CD4-positive, alpha-beta T cell treated with Interleukin-4 for 4 hours (primary cell): ENCODE data around the gene TUBG2.
A peak's percentile ranks its signal among the peaks of the same experiment; 100 is the strongest.

Experiments
- DNase-seq: peaks from one replicate; pipeline ENCODE4 v3.0.0-alpha.2; 2020

TUBG2 gene

DNA sequence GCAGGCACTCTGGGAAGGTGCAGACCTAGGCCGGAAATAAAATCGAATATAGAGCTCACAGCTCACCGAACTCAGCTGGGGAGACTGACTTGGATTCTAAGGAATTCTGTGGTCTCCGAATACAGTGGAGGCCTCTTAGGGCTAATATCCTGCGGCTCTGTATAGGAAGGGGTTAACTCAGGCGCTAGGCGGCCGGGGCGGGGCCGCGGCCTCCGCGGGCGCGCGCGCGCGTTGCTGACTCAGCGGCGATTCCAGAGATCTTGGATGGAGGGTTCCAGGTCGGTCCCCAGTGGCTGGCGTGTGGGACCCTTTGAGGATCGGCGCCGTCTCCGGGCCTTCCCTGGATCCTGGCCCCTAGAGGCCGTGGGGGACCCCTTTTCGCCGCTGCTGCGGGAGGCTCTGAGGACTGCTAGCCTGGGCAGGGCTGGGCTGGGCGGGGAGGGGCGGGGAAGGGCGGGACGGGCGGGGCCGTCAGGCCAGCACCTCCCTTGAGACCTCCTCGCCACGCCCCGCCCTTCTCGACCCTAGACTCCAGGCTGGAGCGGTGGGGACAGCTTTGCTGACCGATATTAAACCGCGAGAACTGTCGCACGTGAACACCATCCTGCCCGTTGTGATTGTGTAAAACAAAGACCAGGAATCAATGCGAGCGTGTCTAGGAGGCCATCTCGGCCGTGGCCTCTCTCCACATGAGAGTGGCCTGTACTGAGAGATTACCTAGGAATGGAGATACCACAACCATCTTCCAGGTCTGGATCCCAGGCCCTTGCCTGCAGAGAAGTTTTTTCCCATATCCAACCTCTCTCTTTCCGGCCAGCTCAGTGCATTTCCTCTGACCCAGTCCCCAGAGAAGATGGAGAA is 19.1 kb downstream of the TUBG2 start:
- peak; percentile 67 for DNase-seq

DNA sequence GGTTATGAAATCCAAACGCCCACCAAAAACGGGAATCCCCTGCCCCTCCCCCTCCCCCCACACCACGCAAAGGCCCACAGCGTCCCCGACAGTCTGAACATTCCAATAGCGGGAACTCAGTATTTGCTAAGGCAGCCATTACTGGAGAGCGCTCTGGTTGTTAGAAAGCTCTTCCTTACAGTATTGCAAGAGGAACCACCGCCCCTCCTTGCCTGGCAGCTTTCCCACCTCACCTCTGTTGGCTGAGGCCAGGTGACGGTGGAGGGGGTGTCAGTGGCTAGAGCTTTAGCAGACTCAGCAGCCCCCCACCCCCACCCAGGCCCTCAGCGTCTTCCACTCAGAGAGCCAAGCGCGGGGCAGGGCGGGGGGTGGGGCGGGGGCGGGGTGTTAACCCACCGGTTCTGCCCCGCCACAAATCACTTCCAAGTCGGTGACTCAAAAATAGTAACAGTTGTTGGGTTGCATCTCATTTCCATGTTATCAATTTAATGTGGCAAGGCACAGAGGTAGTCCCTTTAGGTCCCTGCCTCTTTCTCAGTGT is 19.9 kb downstream of the TUBG2 start:
- DNase-seq = peak; percentile 42

DNA sequence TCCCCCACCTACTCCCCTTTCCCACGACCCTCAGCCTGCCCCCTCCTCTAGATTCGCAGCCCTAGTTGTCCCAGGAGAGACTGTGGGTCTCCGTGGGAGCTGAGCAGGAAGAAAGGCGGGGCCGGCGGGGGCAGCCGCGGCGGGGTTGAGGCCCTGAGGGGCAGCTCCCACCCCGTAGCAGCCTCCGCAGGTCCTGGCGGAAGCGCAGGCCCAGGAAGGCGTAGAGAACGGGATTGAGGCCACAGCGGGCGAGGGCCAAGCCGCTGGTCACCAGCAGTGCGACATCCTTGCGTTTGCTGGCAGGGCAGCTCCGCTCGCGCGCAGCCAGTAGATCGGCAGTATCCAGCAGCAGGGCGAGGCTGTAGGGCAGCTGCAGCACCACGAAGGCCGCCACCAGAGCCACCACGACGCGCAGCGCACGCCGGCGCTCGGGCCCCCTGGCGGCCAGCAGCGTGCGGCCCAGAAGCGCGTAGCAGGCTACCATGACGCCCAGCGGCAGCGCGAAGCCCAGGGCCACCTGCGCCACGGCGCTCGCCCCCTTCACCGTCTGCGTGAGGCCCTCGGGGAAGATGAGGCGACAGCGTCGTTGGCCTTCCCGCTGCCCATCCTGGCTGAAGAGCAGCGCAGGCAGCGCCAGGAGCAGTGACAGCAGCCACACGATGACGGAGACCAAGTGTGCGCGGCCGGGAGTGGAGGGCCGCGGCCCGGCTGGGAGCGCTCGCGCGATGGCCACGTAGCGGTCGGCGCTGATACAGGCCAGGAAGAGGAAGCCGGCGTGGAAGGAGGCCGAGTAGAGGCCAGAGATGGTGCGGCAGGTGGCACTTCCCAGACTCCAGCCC is 20.6 kb downstream of the TUBG2 start:
- peak; percentile 70 for DNase-seq

DNA sequence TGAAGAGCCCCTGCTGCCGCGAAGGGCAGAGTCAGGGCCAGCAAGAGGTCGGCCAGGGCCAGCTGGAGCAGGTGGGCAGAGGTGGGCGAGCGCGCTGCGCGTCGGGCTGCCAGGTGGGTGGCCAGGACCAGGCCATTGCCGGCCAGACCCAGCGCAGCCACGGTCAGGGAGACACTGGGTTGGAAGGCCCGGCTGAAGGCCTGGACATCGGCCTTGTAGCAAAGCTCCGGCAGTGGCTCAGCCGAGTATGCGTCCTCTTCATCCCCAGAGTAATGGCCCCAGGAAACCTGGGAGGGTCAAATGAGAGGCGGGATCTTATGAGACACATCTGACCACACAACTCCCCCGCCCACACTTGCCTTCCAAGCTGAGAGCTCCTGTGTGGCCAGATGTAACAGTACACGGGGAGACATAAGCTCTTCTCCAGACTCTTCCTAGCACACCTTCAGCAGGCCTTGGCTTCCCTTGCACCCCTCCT is 21.3 kb downstream of the TUBG2 start:
- DNase-seq = no peak

DNA sequence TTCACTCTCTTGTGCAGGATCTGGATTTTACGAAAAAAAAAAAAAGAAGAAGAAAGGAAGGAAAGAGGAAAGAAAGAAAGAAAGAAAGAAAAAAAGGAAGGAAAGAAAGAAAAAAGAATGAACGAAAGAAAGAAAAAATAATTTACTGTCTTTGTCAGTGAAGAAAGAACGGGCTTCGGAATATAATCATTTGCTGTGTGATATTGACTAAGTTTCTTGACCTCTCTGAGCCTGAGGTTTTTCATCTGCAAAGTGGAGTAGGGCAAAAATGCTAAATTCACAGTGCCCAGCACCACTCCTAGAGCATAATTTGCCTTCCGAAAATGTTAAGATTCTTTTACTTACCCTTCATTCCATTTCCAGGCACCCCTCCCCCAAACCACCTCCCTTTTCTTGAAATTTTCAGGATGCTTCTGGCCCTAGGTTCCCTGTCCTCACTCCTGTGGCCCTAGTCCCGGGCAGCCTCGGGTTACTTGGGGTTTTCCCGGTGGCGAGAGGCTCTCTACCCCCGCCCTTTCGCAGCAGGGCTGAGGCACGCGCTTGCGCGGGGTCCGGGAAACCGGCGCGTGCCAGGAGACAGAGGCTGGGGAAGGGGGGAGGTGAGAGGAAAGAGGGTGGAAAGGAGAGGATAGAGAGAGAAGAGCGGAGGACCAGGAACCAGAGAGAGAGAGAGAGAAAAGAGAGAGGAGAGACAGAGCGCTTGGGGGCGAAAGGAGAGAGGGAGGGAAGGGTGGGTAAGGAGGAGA is 23.1 kb downstream of the TUBG2 start, which contains the start of gene CNTNAP1:
Gene CNTNAP1 (plus strand): TSS at position 556 of the 746 bp plus-strand sequence. CDS start 299 bp downstream, outside the sequence.
- no peak for DNase-seq

DNA sequence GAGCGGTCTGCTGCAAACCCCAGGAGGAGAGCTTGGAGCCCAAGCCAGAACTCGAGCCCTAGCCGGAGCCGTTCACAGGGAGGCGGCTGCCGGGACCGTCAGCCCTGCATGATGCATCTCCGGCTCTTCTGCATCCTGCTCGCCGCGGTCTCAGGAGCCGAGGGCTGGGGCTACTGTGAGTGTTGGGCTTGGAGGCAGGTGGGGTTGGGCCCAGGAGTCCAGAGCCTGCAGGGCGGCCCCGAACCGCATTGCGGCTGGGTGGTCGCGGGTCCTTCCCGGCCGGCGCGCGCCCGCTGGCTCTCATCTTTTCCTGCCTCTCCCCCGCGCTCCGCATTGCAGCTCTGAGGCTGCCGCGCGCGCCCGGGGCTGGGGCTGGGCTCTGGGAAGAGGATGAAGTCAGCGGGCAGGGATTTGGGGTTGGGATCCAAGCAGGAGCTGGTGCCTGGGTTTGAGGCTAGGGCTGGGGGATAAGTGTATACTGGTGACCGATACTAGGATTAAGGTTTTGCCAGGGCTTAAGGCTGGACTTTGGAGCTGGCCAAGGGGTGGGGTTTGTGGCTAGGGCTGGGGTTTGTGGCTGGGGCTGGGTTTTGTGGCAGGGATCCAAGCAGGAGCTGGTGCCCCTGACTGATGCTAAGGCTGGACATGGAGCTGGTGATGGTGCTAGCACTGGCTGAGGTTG is 23.8 kb downstream of the TUBG2 start:
- no peak for DNase-seq

DNA sequence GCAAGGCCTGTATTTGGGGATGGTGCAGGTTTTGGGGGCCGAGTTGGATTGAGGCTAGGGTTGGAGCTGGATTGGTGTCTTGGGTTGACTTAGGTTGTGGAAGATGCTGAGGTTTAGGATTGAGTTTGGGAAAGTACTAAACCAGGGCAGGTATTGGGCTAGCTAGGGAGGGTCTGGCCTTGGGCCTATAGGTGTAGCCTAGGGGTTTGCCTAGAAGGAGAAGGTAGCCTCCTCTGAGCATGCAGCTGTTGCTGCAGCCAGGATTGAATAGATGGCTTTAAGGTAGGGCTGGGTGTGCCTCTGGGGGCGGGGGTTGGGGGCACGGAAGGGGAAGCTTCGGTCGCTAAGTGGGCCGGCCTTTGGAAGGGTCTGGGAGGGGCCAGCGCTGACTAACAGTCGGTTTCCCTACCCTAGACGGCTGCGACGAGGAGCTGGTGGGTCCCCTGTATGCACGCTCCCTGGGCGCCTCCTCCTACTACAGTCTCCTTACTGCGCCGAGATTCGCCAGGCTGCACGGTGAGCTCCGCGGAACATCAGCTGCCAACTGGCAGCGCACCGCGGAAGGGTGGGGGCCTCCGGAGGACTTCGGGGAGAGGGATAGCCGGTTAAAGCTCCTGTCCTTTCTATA is 24.4 kb downstream of the TUBG2 start:
- DNase-seq = no peak

DNA sequence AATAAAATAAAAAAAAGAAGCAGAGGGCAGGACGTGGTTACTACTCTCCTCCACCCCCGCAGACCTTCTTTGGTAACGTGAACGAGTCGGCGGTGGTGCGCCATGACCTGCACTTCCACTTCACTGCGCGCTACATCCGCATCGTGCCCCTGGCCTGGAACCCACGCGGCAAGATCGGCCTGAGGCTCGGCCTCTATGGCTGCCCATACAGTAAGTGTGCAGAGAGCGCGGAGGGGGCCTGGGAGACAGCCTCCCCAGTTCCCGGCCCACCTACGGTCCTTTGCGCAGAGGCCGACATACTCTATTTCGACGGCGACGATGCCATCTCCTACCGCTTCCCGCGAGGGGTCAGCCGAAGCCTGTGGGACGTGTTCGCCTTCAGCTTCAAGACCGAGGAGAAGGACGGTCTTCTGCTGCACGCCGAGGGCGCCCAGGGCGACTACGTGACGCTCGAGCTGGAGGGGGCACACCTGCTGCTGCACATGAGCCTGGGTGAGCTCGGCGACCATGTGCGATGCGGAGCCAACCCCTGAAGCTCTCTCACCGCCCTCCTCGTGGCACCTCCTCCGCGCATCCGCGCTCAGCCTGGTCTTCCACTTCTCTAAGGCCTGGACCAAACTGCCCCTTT is 26.0 kb downstream of the TUBG2 start:
- DNase-seq = no peak

DNA sequence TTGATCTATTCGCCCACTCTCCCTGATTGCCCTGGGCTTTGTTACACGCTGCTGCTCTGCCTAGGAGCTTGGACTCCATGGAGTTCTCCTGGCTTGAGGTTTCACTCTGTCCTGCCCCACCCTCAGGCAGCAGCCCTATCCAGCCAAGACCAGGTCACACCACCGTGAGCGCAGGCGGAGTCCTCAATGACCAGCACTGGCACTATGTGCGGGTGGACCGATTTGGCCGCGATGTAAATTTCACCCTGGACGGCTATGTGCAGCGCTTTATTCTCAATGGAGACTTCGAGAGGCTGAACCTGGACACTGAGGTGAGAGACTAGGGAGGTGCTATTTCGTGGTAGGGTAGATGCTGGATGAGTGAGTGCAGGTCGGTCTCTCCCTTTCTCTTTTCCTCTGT is 26.7 kb downstream of the TUBG2 start:
- DNase-seq = no peak

DNA sequence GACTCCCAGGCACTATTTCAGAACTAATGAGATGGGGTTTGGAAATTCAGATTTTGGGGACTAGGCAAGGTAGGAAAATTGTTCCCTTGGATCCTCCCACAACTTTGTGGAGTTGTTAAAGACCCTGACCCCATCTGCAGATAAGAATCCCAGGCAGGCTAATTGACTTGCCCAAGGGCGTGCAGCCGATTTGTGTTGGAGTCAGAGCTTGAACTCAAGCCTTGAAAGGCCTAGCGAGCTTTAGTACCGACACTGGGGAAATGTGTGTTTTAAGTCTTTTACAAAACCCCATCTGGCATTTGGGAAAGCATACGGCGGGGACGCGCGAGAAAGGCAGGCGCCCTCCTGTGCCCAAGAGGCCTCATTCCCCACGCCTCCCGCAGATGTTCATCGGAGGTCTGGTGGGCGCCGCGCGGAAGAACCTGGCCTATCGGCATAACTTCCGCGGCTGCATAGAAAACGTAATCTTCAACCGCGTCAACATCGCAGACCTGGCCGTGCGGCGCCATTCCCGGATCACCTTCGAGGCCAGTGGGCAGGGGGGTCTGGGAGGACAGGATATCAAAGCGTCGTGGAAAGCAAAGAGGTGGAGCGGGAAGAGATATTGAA is 27.5 kb downstream of the TUBG2 start:
- no peak for DNase-seq

DNA sequence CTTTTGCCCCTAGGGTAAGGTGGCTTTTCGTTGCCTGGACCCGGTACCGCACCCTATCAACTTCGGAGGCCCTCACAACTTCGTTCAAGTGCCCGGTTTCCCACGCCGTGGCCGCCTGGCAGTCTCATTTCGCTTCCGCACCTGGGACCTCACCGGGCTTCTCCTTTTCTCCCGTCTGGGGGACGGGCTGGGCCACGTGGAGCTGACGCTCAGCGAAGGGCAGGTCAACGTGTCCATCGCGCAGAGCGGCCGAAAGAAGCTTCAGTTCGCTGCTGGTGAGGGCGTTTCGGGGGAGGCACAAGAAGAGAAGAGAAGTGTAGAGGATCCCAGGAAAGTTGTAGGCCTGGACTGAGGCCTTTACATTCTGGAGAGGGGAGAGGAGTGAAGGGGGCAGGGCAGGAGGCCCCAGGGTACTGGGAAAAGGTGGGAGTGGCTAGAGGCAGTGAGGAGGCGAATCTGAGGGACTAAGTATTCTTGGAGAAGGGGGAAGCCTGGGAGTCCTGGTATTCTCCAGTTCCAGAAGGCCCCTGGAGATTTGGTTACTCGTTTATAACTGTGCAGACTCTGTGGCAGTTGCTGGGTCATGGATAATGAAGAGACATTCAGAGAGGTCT is 28.7 kb downstream of the TUBG2 start:
- no peak for DNase-seq

DNA sequence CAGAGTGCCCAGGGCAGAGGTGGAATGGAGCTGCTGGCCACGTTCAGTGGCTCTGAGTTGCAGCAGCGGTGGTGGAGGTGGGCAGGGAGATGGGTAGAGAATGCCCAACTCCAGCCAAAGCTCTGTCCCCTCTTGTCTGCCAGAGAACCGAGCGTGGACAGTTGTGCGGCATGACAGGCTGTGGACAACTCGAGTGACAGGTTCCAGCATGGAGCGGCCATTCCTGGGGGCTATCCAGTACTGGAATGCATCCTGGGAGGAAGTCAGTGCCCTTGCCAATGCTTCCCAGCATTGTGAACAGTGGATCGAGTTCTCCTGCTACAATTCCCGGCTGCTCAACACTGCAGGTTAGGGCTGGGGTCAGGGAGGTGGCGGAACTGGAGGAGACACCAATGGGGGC is 31.5 kb downstream of the TUBG2 start:
- no peak for DNase-seq

DNA sequence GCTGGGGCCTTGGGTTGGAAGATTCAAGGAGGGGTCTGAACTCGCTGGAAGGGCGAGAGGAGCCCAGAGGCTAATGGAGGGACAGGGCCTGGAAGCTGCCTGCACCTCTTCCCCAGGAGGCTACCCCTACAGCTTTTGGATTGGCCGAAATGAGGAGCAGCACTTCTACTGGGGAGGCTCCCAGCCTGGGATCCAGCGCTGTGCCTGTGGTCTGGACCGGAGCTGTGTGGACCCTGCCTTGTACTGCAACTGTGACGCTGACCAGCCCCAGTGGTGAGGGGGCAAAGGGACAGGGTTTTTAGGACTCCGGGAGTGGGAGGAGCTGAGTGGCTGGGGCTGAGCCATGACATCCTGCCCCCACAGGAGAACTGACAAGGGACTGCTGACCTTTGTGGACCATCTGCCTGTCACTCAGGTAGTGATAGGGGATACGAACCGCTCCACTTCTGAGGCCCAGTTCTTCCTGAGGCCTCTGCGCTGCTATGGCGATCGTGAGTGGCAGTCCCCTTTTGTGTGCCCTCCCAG is 32.0 kb downstream of the TUBG2 start:
- DNase-seq = no peak

DNA sequence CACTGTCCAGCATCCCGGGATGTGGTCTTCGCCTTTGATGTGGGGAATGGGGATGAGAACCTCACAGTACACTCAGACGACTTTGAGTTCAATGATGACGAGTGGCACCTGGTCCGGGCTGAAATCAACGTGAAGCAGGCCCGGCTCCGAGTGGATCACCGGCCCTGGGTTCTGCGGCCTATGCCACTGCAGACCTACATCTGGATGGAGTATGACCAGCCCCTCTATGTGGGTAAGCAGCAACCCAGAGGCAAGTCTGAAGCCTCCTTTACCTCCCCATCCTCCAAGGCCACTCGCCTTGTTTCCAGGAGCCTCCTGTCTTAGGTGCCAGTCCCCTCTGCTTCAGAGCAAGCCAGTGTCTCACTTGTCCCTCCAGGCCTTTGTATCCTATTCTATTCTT is 33.4 kb downstream of the TUBG2 start:
- DNase-seq = no peak

DNA sequence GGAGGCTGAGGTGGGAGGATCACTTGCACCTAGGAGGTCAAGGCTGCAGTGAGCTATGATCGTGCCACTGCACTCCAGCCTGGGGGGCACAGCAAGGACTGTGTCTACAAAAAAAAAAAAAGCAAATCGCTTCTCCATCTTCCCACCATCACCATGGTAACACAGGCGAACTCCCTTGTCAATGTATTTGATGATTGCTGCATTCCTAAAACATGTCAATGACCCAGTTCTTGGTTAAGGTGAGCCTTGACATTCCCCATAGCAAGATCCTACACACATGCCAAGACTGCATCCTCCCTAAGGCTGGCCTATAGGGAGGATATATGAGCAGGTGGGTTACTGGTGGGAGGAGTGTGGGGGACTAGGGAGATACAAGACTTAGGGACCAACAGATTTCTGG is 35.4 kb downstream of the TUBG2 start:
- DNase-seq = no peak

DNA sequence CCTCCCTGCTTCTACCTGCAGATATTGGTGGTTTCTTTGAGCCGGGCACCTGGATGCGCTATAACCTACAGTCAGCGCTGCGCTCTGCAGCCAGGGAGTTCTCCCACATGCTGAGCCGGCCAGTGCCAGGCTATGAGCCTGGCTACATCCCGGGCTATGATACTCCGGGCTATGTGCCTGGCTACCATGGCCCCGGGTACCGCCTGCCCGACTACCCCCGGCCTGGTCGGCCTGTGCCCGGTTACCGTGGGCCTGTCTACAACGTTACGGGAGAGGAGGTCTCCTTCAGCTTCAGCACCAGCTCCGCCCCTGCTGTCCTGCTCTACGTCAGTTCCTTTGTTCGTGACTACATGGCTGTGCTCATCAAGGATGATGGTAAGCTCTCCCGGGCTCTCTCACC is 36.4 kb downstream of the TUBG2 start:
- DNase-seq = no peak

DNA sequence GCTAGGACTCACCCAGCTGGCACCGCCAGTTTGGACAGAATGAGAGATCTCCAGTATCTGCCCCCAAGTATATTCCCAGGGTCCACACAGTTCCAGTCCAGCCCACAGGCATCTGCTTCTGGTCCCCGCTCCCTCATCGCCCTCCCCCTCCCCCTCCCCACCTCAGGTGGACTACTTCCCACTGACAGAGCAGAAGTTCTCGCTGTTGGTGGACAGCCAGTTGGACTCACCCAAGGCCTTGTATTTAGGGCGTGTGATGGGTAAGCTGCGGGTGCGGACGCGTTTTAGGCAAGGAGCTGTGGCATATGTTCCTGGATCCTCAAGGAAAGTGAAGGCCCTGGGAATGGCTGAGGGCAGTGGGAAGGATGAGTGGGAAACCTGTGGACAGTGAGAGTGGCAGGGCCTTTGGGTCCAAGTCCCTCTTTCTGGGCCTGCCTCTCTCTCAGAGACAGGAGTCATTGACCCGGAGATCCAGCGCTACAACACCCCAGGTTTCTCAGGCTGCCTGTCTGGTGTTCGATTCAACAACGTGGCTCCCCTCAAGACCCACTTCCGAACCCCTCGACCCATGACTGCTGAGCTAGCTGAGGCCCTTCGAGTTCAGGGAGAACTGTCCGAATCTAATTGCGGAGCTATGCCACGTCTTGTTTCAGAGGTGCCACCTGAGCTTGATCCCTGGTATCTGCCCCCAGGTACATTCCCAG is 38.2 kb downstream of the TUBG2 start:
- no peak for DNase-seq

DNA sequence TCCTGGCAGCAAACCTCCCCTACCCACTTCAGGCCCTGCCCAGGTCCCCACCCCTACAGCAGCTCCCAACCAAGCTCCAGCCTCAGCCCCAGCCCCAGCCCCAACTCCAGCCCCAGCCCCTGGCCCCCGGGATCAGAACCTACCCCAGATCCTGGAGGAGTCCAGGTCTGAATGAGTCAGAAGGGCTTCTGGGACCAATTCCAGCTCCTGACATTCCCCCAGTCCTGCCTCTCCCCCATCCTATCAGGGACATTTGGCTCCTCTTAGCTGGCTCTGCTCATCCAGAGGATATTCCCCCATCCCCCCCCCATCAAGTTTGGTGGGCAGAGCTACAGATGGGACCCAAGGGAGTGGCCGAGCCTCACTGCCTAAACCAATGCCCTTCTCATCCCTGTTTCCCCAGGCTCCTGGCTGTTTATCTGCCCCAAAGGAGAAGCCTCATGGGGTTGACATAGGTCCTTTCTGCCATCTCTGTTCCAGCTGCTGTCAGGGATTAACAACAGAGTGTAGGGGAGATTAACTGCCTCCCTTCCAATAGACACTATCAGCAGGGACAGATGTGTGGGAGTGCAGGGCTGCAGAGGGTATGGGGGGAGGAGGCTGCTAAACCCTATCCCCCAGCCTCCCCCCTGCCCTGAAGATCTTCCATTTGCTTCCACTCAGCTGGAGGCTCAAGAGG is 39.8 kb downstream of the TUBG2 start:
- no peak for DNase-seq

DNA sequence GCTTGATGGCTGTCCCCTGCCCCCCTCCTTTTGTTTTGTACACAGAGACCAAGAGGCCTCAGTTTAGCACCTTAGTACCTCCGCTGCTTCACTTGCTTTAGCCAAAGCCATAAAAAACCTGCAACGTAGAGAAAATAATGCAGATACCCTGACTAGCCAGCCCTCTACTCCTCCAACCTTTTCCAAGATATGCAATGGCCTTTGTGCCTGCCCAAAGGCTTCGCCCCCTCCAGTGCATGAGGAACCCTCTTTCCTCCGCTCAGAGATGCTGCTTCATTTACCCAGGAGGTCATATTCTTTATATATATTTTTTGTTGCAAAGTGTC is 40.3 kb downstream of the TUBG2 start:
- DNase-seq = no peak
